Kidney (tissue), 14 donors: ENCODE data around the gene PTGIS. TPM values are rescaled to one million over a fixed set of nuclear protein-coding genes. Genes with fewer than 3 reads are reported as not detected.
A peak's percentile ranks its signal among the peaks of the same experiment; 100 is the strongest.

Experiments
- DNase-seq, 5 donors: peaks; one replicate each; pipeline ENCODE4 v3.0.0-alpha.2; 2013 to 2020
- FAIRE-seq: peaks from 2 replicates; lab custom pipeline; 2012; peaks lifted over from hg19 to GRCh38; lab: Jason Lieb, UNC
- H3K27ac ChIP-seq, 2 donors: one replicate each; pipeline ENCODE4 v1.7.0; 2013; ENCODE audit warnings: low read depth in 2 of 2, low read length in 2 of 2, inconsistent platforms in 1 of 2
- H3K27me3 ChIP-seq: one replicate; pipeline ENCODE4 v1.7.1; 2013; ENCODE audit warnings: low read length, inconsistent platforms; ENCODE audit not compliant: control insufficient read depth, insufficient read depth
- H3K36me3 ChIP-seq, 3 donors: one replicate each; pipeline versions ENCODE4 v1.7.0 to v1.7.1; 2013; ENCODE audit warnings: low read length in 3 of 3, control low read depth in 1 of 3, inconsistent platforms in 1 of 3; ENCODE audit not compliant: insufficient read depth in 3 of 3, control insufficient read depth in 2 of 3
- H3K4me1 ChIP-seq, 3 donors: one replicate each; pipeline versions ENCODE4 v1.7.0 to v1.7.1; 2013; ENCODE audit warnings: low read length in 3 of 3, inconsistent platforms in 1 of 3, low read depth in 1 of 3; ENCODE audit not compliant: control insufficient read depth in 2 of 3, insufficient read depth in 2 of 3
- H3K4me3 ChIP-seq, 3 donors: one replicate each; pipeline versions ENCODE4 v1.7.0 to v1.8.1; 2013; ENCODE audit warnings: low read length in 3 of 3, control low read depth in 1 of 3, inconsistent platforms in 1 of 3
- H3K9ac ChIP-seq, 3 donors: one replicate each; pipeline versions ENCODE4 v1.7.0 to v1.7.1; 2013; ENCODE audit warnings: low read length in 3 of 3, control low read depth in 1 of 3, inconsistent platforms in 1 of 3
- H3K9me3 ChIP-seq, 3 donors: one replicate each; pipeline versions ENCODE4 v1.7.0 to v1.7.1; 2013; ENCODE audit warnings: low read length in 3 of 3, control low read depth in 1 of 3, inconsistent platforms in 1 of 3; ENCODE audit not compliant: control insufficient read depth in 2 of 3, insufficient read depth in 1 of 3
- CTCF ChIP-seq: IDR thresholded peaks from 3 replicates; pipeline ENCODE4 v1.5.1; 2012; ENCODE audit warnings: mild to moderate bottlenecking, moderate library complexity, borderline replicate concordance; ENCODE audit not compliant: insufficient read depth; ENCODE audit errors: extremely low read depth
- intact Hi-C: fragments of 100-400 bp; cut with DNase I; formaldehyde crosslinking; loops from one replicate; pipeline ENCODE4 v1.11.1; 2022
- polyA plus RNA-seq: library from polyadenylated mRNA; stranded (reverse); fragments of 350-450 nt; fragmentation: Illumina TruSeq; extraction: RNeasy Lipid Tissue Mini Kit (QIAGEN cat#74804); gene quantifications from one replicate; pipeline ENCODE4 v1.2.3, GENCODE V29; 2014; ENCODE audit warnings: low read depth, low replicate concordance; ENCODE audit not compliant: insufficient read depth
- total RNA-seq: library from RNA; stranded (reverse); fragmentation: NEBNext Ultra II Directional; extraction: Animal tissue kit (Norgen Biotek cat#: 25700); gene quantifications from one replicate; pipeline ENCODE4 v1.2.1, GENCODE V29; 2021
- donor health status: control.
- donor health status: control.
- donor health status: control.
- donor health status: control.
- donor health status: control.
- donor health status: DM: yes; HTN: yes; CAD: no.
- donor health status: Normal renal cell carcinoma (clear cell type).

The PTGIS gene
- total and polyA plus RNA-seq, 2 donors from 2014 or later = 3.1 to 24.1 TPM

GRCh38 chr20:49460131-49460530, 107.8 kb downstream of the PTGIS start:
- DNase-seq (no peak), FAIRE-seq (no peak)
- Histone ChIP-seq H3K4me3 (no peak overlapping the region), H3K27ac (no peak overlapping the region), H3K36me3 (no peaks in the 10 kb centered on the region), H3K9me3 (no peaks in the 10 kb centered on the region), H3K27me3 (no peaks in the 10 kb centered on the region), H3K4me1 (no peaks in the 10 kb centered on the region), H3K9ac (no peak overlapping the region)
- intact Hi-C loops = no loop called here
- TF ChIP-seq CTCF = no peak

- no peak for TF ChIP-seq CTCF
- DNase-seq = no peak
- Histone ChIP-seq H3K4me3 (no peak overlapping the region), H3K27me3 (no peaks in the 10 kb centered on the region), H3K9me3 (no peaks in the 10 kb centered on the region), H3K36me3 (no peaks in the 10 kb centered on the region), H3K4me1 (no peaks in the 10 kb centered on the region), H3K9ac (no peak overlapping the region), H3K27ac (no peak overlapping the region)
- intact Hi-C loops = no loop called here
- FAIRE-seq = no peak
These were observed 108.3 kb downstream of the PTGIS start for GRCh38 chr20:49459684-49460083.

- no peak overlapping the region for H3K27ac ChIP-seq
- no peaks in the 10 kb centered on the region for H3K4me1 ChIP-seq
- no peak for FAIRE-seq
- no peaks in the 10 kb centered on the region for H3K9me3 ChIP-seq
- no peak overlapping the region for H3K4me3 ChIP-seq
- H3K36me3 ChIP-seq = no peaks in the 10 kb centered on the region
- no peak for TF ChIP-seq CTCF
- no peaks in the 10 kb centered on the region for H3K27me3 ChIP-seq
- peak in 2 of 5 donors; percentile 67 to 79 for DNase-seq
- intact Hi-C loops = no loop called here
- H3K9ac ChIP-seq = no peak overlapping the region
These were observed 110.5 kb downstream of the PTGIS start for GRCh38 chr20:49457444-49457843.

GRCh38 chr20:49456646-49457045, 111.3 kb downstream of the PTGIS start:
- H3K9me3 ChIP-seq = no peaks in the 10 kb centered on the region
- H3K4me3 ChIP-seq = no peak overlapping the region
- no peak overlapping the region for H3K9ac ChIP-seq
- no peaks in the 10 kb centered on the region for H3K36me3 ChIP-seq
- DNase-seq (no peak), FAIRE-seq (no peak)
- no peak for TF ChIP-seq CTCF
- H3K4me1 ChIP-seq = no peaks in the 10 kb centered on the region
- no peaks in the 10 kb centered on the region for H3K27me3 ChIP-seq
- no peak overlapping the region for H3K27ac ChIP-seq
- intact Hi-C loops = no loop called here
